ENCODE measurements around the gene TPP2.

DNA sequence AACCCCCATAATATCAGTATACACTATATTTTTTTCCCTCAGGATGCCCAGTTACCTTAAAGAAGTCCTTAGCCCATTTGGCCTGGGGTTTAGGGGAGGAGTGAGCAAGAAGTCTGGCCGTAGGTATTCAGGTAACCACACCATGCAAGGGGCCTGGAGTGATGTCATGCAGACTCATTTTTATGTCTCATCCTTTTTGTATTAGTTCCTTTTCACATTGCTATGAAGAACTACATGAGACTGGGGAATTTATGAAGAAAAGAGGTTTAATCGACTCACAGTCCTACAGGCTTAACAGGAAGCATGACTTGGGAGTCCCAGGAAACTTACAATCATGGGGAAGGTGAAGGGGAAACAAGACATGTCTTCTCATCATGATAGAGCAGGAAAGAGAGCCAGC lies 12.2 kb downstream of the TPP2 start:
- TF ChIP-seq, protein P1, sequence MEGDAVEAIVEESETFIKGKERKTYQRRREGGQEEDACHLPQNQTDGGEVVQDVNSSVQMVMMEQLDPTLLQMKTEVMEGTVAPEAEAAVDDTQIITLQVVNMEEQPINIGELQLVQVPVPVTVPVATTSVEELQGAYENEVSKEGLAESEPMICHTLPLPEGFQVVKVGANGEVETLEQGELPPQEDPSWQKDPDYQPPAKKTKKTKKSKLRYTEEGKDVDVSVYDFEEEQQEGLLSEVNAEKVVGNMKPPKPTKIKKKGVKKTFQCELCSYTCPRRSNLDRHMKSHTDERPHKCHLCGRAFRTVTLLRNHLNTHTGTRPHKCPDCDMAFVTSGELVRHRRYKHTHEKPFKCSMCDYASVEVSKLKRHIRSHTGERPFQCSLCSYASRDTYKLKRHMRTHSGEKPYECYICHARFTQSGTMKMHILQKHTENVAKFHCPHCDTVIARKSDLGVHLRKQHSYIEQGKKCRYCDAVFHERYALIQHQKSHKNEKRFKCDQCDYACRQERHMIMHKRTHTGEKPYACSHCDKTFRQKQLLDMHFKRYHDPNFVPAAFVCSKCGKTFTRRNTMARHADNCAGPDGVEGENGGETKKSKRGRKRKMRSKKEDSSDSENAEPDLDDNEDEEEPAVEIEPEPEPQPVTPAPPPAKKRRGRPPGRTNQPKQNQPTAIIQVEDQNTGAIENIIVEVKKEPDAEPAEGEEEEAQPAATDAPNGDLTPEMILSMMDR (IDR thresholded peaks at IDR 0.05 in 4 of 5, conservative IDR thresholded peaks at IDR 0.05 in 1 of 5): no peak
- no peak for TF ChIP-seq POLR2A (IDR thresholded peaks at IDR 0.05)
